ENCODE results near the gene JAKMIP2.

- TF ChIP-seq TAF1 (IDR thresholded peaks at IDR 0.05; ENCODE audit: low read depth) (no peak), RAD21 (IDR thresholded peaks at IDR 0.05; ENCODE audit: low read depth) (no peak), USF1 (IDR thresholded peaks at IDR 0.05) (no peak), CREB1 (IDR thresholded peaks at IDR 0.05; ENCODE audit: low read depth) (no peak), TEAD4 (IDR thresholded peaks at IDR 0.05) (no peak), FOXM1 (IDR thresholded peaks at IDR 0.05; ENCODE audit: borderline replicate concordance, low read depth) (no peak), ZBTB7A (IDR thresholded peaks at IDR 0.05; ENCODE audit: low read depth) (no peak)
These were observed 171.0 kb downstream of the JAKMIP2 start for GRCh38 chr5:147611483-147611882.

Data from Ishikawa (cell line).